B cell (primary cell): ENCODE measurements around the gene CACYBP. TPM values are rescaled to one million over a fixed set of nuclear protein-coding genes. Genes with fewer than 3 reads are reported as not detected.
"Not testable (repeated sequence)": the region's sequence is repeated elsewhere in the genome, so short reads cannot be mapped to it uniquely, and the experiment has no call there.

Source experiments
- ATAC-seq: fragments of 200-7000 bp; cut with Tn5 transposase; one replicate; pipeline ENCODE4 v1.10.0; 2021; ENCODE audit warnings: low read depth, mild to moderate bottlenecking, moderate number of reproducible peaks, moderate library complexity
- CTCF ChIA-PET: fragments of 350-600 bp; sonication (Branson Sonifier 250); formaldehyde crosslinking; loops from one replicate; lab custom pipeline; 2021; ENCODE audit warnings: antibody characterized with exemption, inconsistent platforms; lab: Charles Lee
- POLR2A ChIA-PET: fragments of 350-600 bp; sonication (Branson Sonifier 250); formaldehyde crosslinking; loops from one replicate; lab custom pipeline; 2021; ENCODE audit warnings: antibody characterized with exemption; lab: Charles Lee
- DNase-seq: peaks from one replicate; pipeline ENCODE4 v3.0.0; 2013
- H2AFZ ChIP-seq: 2 replicates; pipeline ENCODE4 v1.6.1; 2012; ENCODE audit warnings: mild to moderate bottlenecking, low read depth, low read length; ENCODE audit not compliant: insufficient read depth, poor library complexity, severe bottlenecking
- H3K27ac ChIP-seq, 2 donors: 1 replicate in 1 of 2; 2 replicates in 1 of 2; pipeline ENCODE4 v1.5.1; 2012 to 2013; ENCODE audit warnings: low read length in 2 of 2, mild to moderate bottlenecking in 2 of 2, moderate library complexity in 1 of 2
- H3K27me3 ChIP-seq, 4 experiments: fragments of 200-600 bp in 1 of 4; sonication (generic) in 1 of 4; replicated peaks in 1 of 4; 1 replicate in 2 of 4; 2 replicates in 2 of 4; pipeline versions ENCODE4 v1.6.1 to v1.7.0; 2013 to 2016; ENCODE audit warnings: low read length in 3 of 4, mild to moderate bottlenecking in 2 of 4, mixed read lengths in 1 of 4, moderate library complexity in 1 of 4; ENCODE audit not compliant: insufficient read depth in 4 of 4, control insufficient read depth in 3 of 4; ENCODE audit errors: control extremely low read depth in 1 of 4
- H3K36me3 ChIP-seq, 2 experiments: replicated peaks in 1 of 2; 1 replicate in 1 of 2; 2 replicates in 1 of 2; pipeline versions ENCODE4 v1.6.1 to v1.7.1; 2013; ENCODE audit warnings: low read length in 1 of 2; ENCODE audit not compliant: insufficient read depth in 2 of 2, control insufficient read depth in 1 of 2; ENCODE audit errors: control extremely low read depth in 1 of 2, extremely low read depth in 1 of 2
- H3K4me1 ChIP-seq, 2 donors: fragments of 200-600 bp in 1 of 2; sonication (generic) in 1 of 2; 1 replicate in 1 of 2; 2 replicates in 1 of 2; pipeline versions ENCODE4 v1.5.1 to v1.6.1; 2013 to 2017; ENCODE audit warnings: low read length in 2 of 2; ENCODE audit not compliant: control insufficient read depth in 2 of 2, insufficient read depth in 2 of 2
- H3K4me2 ChIP-seq: replicated peaks from 2 replicates; pipeline ENCODE3; 2012; ENCODE audit warnings: mild to moderate bottlenecking, low read depth, low read length; ENCODE audit not compliant: poor library complexity, severe bottlenecking
- H3K4me3 ChIP-seq, 5 experiments: fragments of 200-600 bp in 1 of 5; sonication (generic) in 1 of 5; 1 replicate in 3 of 5; 2 replicates in 2 of 5; pipeline versions ENCODE4 v1.5.1 to v1.7.0; 2011 to 2016; ENCODE audit warnings: low read length in 4 of 5, mild to moderate bottlenecking in 4 of 5, low read depth in 2 of 5, control low read depth in 1 of 5, moderate library complexity in 1 of 5; ENCODE audit not compliant: insufficient read depth in 1 of 5; ENCODE audit errors: control extremely low read depth in 1 of 5, extremely low read depth in 1 of 5
- H3K79me2 ChIP-seq: fragments of 200-600 bp; sonication (generic); one replicate; pipeline ENCODE4 v1.6.0; 2016; ENCODE audit warnings: low read length; ENCODE audit not compliant: control insufficient read depth, insufficient read depth
- H3K9ac ChIP-seq: fragments of 200-600 bp; sonication (generic); 2 replicates; pipeline ENCODE4 v1.6.1; 2017; ENCODE audit warnings: mild to moderate bottlenecking, low read length, moderate library complexity
- H3K9me3 ChIP-seq, 3 donors: one replicate each; pipeline versions ENCODE4 v1.6.1 to v1.7.1; 2013; ENCODE audit warnings: low read length in 2 of 3; ENCODE audit not compliant: control insufficient read depth in 2 of 3, insufficient read depth in 1 of 3; ENCODE audit errors: control extremely low read depth in 1 of 3
- H4K20me1 ChIP-seq: 2 replicates; pipeline ENCODE4 v1.6.0; 2012; ENCODE audit warnings: mild to moderate bottlenecking, low read length; ENCODE audit not compliant: insufficient read depth, control insufficient read depth, poor library complexity, severe bottlenecking
- H3K27ac Mint-ChIP-seq: one replicate; pipeline ENCODE4 v1.8.0; 2021; ENCODE audit warnings: mixed read lengths
- H3K27me3 Mint-ChIP-seq: one replicate; pipeline ENCODE4 v1.8.0; 2021; ENCODE audit warnings: mixed read lengths
- H3K4me1 Mint-ChIP-seq: one replicate; pipeline ENCODE4 v1.8.0; 2021; ENCODE audit warnings: mixed read lengths
- H3K4me3 Mint-ChIP-seq: one replicate; pipeline ENCODE4 v1.8.0; 2021; ENCODE audit warnings: mixed read lengths
- H3K9me3 Mint-ChIP-seq: one replicate; pipeline ENCODE4 v1.8.0; 2022; ENCODE audit warnings: mixed read lengths; ENCODE audit not compliant: insufficient read depth
- EZH2 ChIP-seq: IDR thresholded peaks from 2 replicates; pipeline ENCODE4 v1.6.1; 2012; ENCODE audit warnings: borderline replicate concordance, low read depth, mild to moderate bottlenecking, moderate library complexity, low read length; ENCODE audit not compliant: insufficient read depth, poor library complexity, severe bottlenecking
- WGBS: methylation state at CpG from one replicate; pipeline ENCODE4 v1.1.5; 2013; ENCODE audit warnings: missing lambda C conversion rate; ENCODE audit not compliant: insufficient coverage; 5-methylcytosine and 5-hydroxymethylcytosine counted together
- intact Hi-C: fragments of 100-400 bp; cut with micrococcal nuclease; formaldehyde crosslinking; loops from one replicate; pipeline ENCODE4 v1.10.0; 2022
- polyA plus RNA-seq: library from polyadenylated mRNA; depleted of rRNA; stranded (reverse); fragments of >200 nt; gene quantifications from 2 replicates; pipeline ENCODE4 v1.2.3, GENCODE V29; 2012
- total RNA-seq, 2 donors: library from RNA; stranded (reverse); fragments of 120-200 nt in 1 of 2; gene quantifications; 1 replicate in 1 of 2; 2 replicates in 1 of 2; pipeline versions ENCODE4 v1.2.3 to v1.2.4, GENCODE V29; 2013 to 2022
- TF ChIP-seq, protein P1 (sequence below): fragments of 200-600 bp; IDR thresholded peaks from one replicate; pipeline ENCODE4 v1.8.0; 2022; ENCODE audit warnings: antibody characterized with exemption, mild to moderate bottlenecking

The CACYBP gene
- total and polyA plus RNA-seq, 2 donors (not counting 1 experiment from before 2014, with no cell fraction given): 16.2 to 71.1 TPM

GRCh38 chr1:175023043-175023921 lies 23.5 kb downstream of the CACYBP start, which contains the start of gene MRPS14:
TSS of gene MRPS14 (minus strand) at chr1:175023425. CDS start at chr1:175023408, 17 bp downstream.
- Histone ChIP-seq H3K4me3 (peak within 1 kb of the TSS; percentile 91 to 99 (median 95)), H3K79me2 (peaks cover 24% of the 10 kb centered on the region), H3K9ac (peak within 1 kb of the TSS; percentile 98), H3K27ac (peak within 1 kb of the TSS; percentile 84 to 87), H3K9me3 (peaks cover 0 to 5% (median 1%) of the 10 kb centered on the region in 3 donors), H3K4me2 (peak within 1 kb of the TSS; percentile 87), H3K27me3 (no peaks in the 10 kb centered on the region), H3K36me3 (peaks cover 0 to 8% of the 10 kb centered on the region in 2 experiments), H4K20me1 (no peaks in the 10 kb centered on the region), H2AFZ (peak within 1 kb of the TSS; percentile 90), H3K4me1 (peaks cover 10 to 15% of the 10 kb centered on the region in 2 donors)
- H3K27ac Mint-ChIP-seq: peak within 1 kb of the TSS; percentile 92
- peak within 1 kb of the TSS; percentile 95 for H3K4me3 Mint-ChIP-seq
- DNase-seq: peak; percentile 99
- ATAC-seq: peak; percentile 95
- peaks cover 3% of the 10 kb centered on the region for H3K9me3 Mint-ChIP-seq
- 3% methylated on average over 39 of the region's 42 CpGs for WGBS
- H3K27me3 Mint-ChIP-seq: no peaks in the 10 kb centered on the region
- TF ChIP-seq, protein P1, sequence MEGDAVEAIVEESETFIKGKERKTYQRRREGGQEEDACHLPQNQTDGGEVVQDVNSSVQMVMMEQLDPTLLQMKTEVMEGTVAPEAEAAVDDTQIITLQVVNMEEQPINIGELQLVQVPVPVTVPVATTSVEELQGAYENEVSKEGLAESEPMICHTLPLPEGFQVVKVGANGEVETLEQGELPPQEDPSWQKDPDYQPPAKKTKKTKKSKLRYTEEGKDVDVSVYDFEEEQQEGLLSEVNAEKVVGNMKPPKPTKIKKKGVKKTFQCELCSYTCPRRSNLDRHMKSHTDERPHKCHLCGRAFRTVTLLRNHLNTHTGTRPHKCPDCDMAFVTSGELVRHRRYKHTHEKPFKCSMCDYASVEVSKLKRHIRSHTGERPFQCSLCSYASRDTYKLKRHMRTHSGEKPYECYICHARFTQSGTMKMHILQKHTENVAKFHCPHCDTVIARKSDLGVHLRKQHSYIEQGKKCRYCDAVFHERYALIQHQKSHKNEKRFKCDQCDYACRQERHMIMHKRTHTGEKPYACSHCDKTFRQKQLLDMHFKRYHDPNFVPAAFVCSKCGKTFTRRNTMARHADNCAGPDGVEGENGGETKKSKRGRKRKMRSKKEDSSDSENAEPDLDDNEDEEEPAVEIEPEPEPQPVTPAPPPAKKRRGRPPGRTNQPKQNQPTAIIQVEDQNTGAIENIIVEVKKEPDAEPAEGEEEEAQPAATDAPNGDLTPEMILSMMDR: no peak
- TF ChIP-seq EZH2: no peak
- ChIA-PET POLR2A (interaction anchor here (0.6 to 3.9 kb wide), 6 partner anchors 10 to 1308 kb away, joined by 3 to 57 read pairs (median 3); partner anchors contain the start of genes CACYBP and KLHL20), CTCF (interaction anchor here (1.0 to 2.3 kb wide), 7 partner anchors 12 to 253 kb away, joined by 3 to 18 read pairs (median 4); partner anchors contain the start of gene CACYBP)
- peaks cover 28% of the 10 kb centered on the region for H3K4me1 Mint-ChIP-seq
- intact Hi-C loops: loop anchor here (1.0 to 10.0 kb wide), 8 partner anchors 24 to 1546 kb away; partner anchors contain the start of genes CACYBP, COP1, KIAA0040 and PRDX6

- ATAC-seq, H3K27me3 Mint-ChIP-seq, DNase-seq, H3K27me3 ChIP-seq, H3K9me3 Mint-ChIP-seq, H4K20me1 ChIP-seq, H3K9me3 ChIP-seq, H3K36me3 ChIP-seq: not testable (repeated sequence)
- H3K79me2 ChIP-seq: peaks cover 24% of the 10 kb centered on the region
- Mint-ChIP-seq H3K4me1 (peaks cover 28% of the 10 kb centered on the region), H3K27ac (peak overlapping the region; percentile 92), H3K4me3 (peak overlapping the region; percentile 95)
- H3K27ac ChIP-seq: peak overlapping the region; percentile 84 to 87
- H2AFZ ChIP-seq: peak overlapping the region; percentile 90
- ChIA-PET CTCF (interaction anchor here (1.1 to 2.3 kb wide), 5 partner anchors 24 to 253 kb away, joined by 3 to 18 read pairs (median 4); partner anchors contain the start of gene CACYBP), POLR2A (interaction anchor here (0.6 to 3.9 kb wide), 6 partner anchors 10 to 1309 kb away, joined by 3 to 57 read pairs (median 3); partner anchors contain the start of genes CACYBP and KLHL20)
- intact Hi-C loops: loop anchor here (1.0 to 10.0 kb wide), 8 partner anchors 25 to 1547 kb away; partner anchors contain the start of genes CACYBP, COP1, KIAA0040 and PRDX6
- peak overlapping the region; percentile 87 for H3K4me2 ChIP-seq
- peak overlapping the region; percentile 91 to 99 (median 95) for H3K4me3 ChIP-seq
- 96% methylated on average over 2 of the region's 2 CpGs for WGBS
- H3K9ac ChIP-seq: peak overlapping the region; percentile 98
- H3K4me1 ChIP-seq: peaks cover 10 to 15% of the 10 kb centered on the region in 2 donors
Measured at GRCh38 chr1:175023922-175024242, 24.1 kb downstream of the CACYBP start.
